K562 (cell line): ENCODE measurements around the gene SYNPO2. TPM values are rescaled to one million over a fixed set of nuclear protein-coding genes. Genes with fewer than 3 reads are reported as not detected.

Experiments
- ATAC-seq: fragments of 200-7000 bp; cut with Tn5 transposase; 3 replicates; pipeline ENCODE4 v1.9.1; 2020; ENCODE audit warnings: moderate library complexity
- BruUV-seq: library from RNA; stranded (reverse); fragments of 400-500 nt; replicated peaks from 2 replicates; lab custom pipeline; 2021; lab: Mats Ljungman, UMichigan
- CTCF ChIA-PET: fragments of 300-600 bp; formaldehyde crosslinking; extraction: SDS; loops from one replicate; lab custom pipeline; 2021; ENCODE audit warnings: low intra/inter-chr PET ratio; lab: Yijun Ruan, JAX
- POLR2A ChIA-PET: fragments of 300-600, 350-650 bp; sonication (Branson Sonifier 250); formaldehyde crosslinking; extraction: SDS; loops from one replicate; lab custom pipeline; 2021; ENCODE audit warnings: antibody characterized with exemption, inconsistent platforms; lab: Yijun Ruan, JAX
- DNase-seq, 4 experiments: peaks; one replicate each; pipeline versions ENCODE4 v3.0.0 to v3.0.0-alpha.2; 2011 to 2018; ENCODE audit warnings: low spot score in 3 of 4, mixed read lengths in 3 of 4; ENCODE audit errors: extremely low read depth in 1 of 4
- FAIRE-seq: peaks from 2 replicates; lab custom pipeline; 2011; peaks lifted over from hg19 to GRCh38; lab: Jason Lieb, UNC
- H2AFZ ChIP-seq: 2 replicates; pipeline ENCODE4 v1.6.0; 2011; ENCODE audit warnings: low read depth, low read length, control low read depth, inconsistent platforms
- H3K27ac ChIP-seq: fragments of 200-600 bp; 3 replicates; pipeline ENCODE4 v1.8.0; 2011; ENCODE audit warnings: low read depth, mild to moderate bottlenecking, control low read depth, inconsistent platforms, low read length, moderate library complexity, mixed read lengths; ENCODE audit errors: extremely low read depth
- H3K27me3 ChIP-seq, 2 experiments: fragments of 300-600 bp in 1 of 2; 2 replicates in 1 of 2; 3 replicates in 1 of 2; pipeline versions ENCODE4 v1.6.0 to v1.8.0; 2011; ENCODE audit warnings: inconsistent platforms in 2 of 2, low read length in 2 of 2, mild to moderate bottlenecking in 1 of 2, mixed read lengths in 1 of 2, moderate library complexity in 1 of 2; ENCODE audit not compliant: control insufficient read depth in 2 of 2, insufficient read depth in 2 of 2
- H3K36me3 ChIP-seq: fragments of 300-600 bp; 3 replicates; pipeline ENCODE4 v1.8.0; 2011; ENCODE audit warnings: mild to moderate bottlenecking, low read length, inconsistent platforms; ENCODE audit not compliant: control insufficient read depth, insufficient read depth
- H3K4me1 ChIP-seq, 2 experiments: fragments of 200-600 bp in 1 of 2; replicated peaks in 1 of 2; 2 replicates in 1 of 2; 3 replicates in 1 of 2; pipeline versions ENCODE4 v1.5.1 to v1.8.0; 2011; ENCODE audit warnings: inconsistent platforms in 2 of 2, low read length in 2 of 2, mild to moderate bottlenecking in 1 of 2, mixed read lengths in 1 of 2, moderate library complexity in 1 of 2; ENCODE audit not compliant: control insufficient read depth in 2 of 2, insufficient read depth in 2 of 2
- H3K4me2 ChIP-seq: 2 replicates; pipeline ENCODE4 v1.6.1; 2011; ENCODE audit warnings: low read length, control low read depth, inconsistent platforms, mixed read lengths; ENCODE audit not compliant: insufficient read depth
- H3K4me3 ChIP-seq: fragments of 200-600 bp; sonication (generic), shearing (Covaris generic); 2 replicates; pipeline ENCODE4 v1.5.1; 2016; ENCODE audit warnings: control low read depth, inconsistent platforms
- H3K79me2 ChIP-seq: fragments of 200-600 bp; 3 replicates; pipeline ENCODE4 v1.8.0; 2011; ENCODE audit warnings: low read length, inconsistent platforms; ENCODE audit not compliant: control insufficient read depth, insufficient read depth
- H3K9ac ChIP-seq, 2 experiments: 2 replicates each; pipeline versions ENCODE4 v1.6.0 to v1.6.1; 2011; ENCODE audit warnings: low read depth in 2 of 2, low read length in 2 of 2, control low read depth in 1 of 2, inconsistent platforms in 1 of 2, mild to moderate bottlenecking in 1 of 2, mixed read lengths in 1 of 2; ENCODE audit not compliant: insufficient read depth in 1 of 2
- H3K9me1 ChIP-seq: one replicate; pipeline ENCODE4 v1.6.0; 2011; ENCODE audit warnings: inconsistent platforms, mild to moderate bottlenecking, low read length, moderate library complexity; ENCODE audit not compliant: control insufficient read depth, insufficient read depth
- H3K9me3 ChIP-seq: replicated peaks from 2 replicates; pipeline ENCODE4 v1.5.1; 2011; ENCODE audit warnings: low read depth, low read length, inconsistent platforms; ENCODE audit not compliant: control insufficient read depth, insufficient read depth
- H4K20me1 ChIP-seq: replicated peaks from 2 replicates; pipeline ENCODE4 v1.6.1; 2011; ENCODE audit warnings: low read length, inconsistent platforms, mixed read lengths; ENCODE audit not compliant: control insufficient read depth, insufficient read depth
- ARID3A ChIP-seq: IDR thresholded peaks from 2 replicates; pipeline ENCODE4 v1.6.1; 2012; ENCODE audit warnings: low read depth, low read length, improper control_type of control experiment, borderline replicate concordance
- CCAR2 ChIP-seq: fragments of 200-400 bp; formaldehyde crosslinking; IDR thresholded peaks from 2 replicates; pipeline ENCODE4 v1.6.1; 2017; ENCODE audit warnings: mild to moderate bottlenecking, low read depth, low read length
- DLX4 ChIP-seq: fragments of 250-450 bp; sonication (Bioruptor Pico); IDR thresholded peaks from 2 replicates; pipeline ENCODE4 v1.6.1; 2021; ENCODE audit warnings: mild to moderate bottlenecking
- ELF2 ChIP-seq: fragments of 250-450 bp; sonication (Bioruptor Pico); IDR thresholded peaks from 2 replicates; pipeline ENCODE4 v1.5.0; 2021; ENCODE audit warnings: mild to moderate bottlenecking
- HNRNPH1 ChIP-seq: fragments of 200-400 bp; formaldehyde crosslinking; optimal IDR thresholded peaks from 2 replicates; pipeline ENCODE3; 2017; ENCODE audit warnings: low read depth, mild to moderate bottlenecking, low read length, moderate library complexity
- NUFIP1 ChIP-seq: fragments of 450-650 bp; IDR thresholded peaks from 2 replicates; pipeline ENCODE4 v1.6.1; 2018; ENCODE audit not compliant: partially characterized antibody
- SMAD3 ChIP-seq: fragments of 450-650 bp; formaldehyde crosslinking; conservative IDR thresholded peaks from 2 replicates; pipeline ENCODE4 v1.4.0; 2020; ENCODE audit warnings: mild to moderate bottlenecking
- ZBTB12 ChIP-seq: fragments of 250-450 bp; sonication (Bioruptor Pico); IDR thresholded peaks from 2 replicates; pipeline ENCODE4 v1.4.0; 2020
- WGBS: fragments of 100-300 bp; shearing (Covaris generic); methylation state at CpG from one replicate; pipeline ENCODE4 v1.1.6; 2016; ENCODE audit warnings: low coverage, mixed read lengths; ENCODE audit not compliant: insufficient coverage; ENCODE audit errors: missing lambda C conversion rate; 5-methylcytosine and 5-hydroxymethylcytosine counted together
- in situ Hi-C: fragments of 300-500 bp; cut with MboI; formaldehyde crosslinking; loops from 4 replicates; pipeline ENCODE4 v1.15.0; 2018; ENCODE audit warnings: inconsistent platforms, mixed read lengths
- intact Hi-C: fragments of 100-400 bp; cut with micrococcal nuclease; formaldehyde crosslinking; loops from 2 replicates; pipeline ENCODE4 v1.14.2; 2022
- polyA plus RNA-seq, 8 experiments: library from polyadenylated mRNA; depleted of rRNA in 4 of 8; stranded (reverse) in 5 of 8; unstranded in 3 of 8; fragments of >200 nt; fragmentation: Nextera tagmentation in 2 of 8; fragmentation: Illumina TruSeq in 1 of 8; extraction: Ambion mirVana in 2 of 8; extraction: Trizol in 1 of 8; gene quantifications; 2 replicates each; pipeline versions ENCODE4 v1.2.1 to v1.2.3, GENCODE V29; 2011 to 2014; ENCODE audit warnings: inconsistent platforms in 1 of 8, missing spikeins in 1 of 8
- total RNA-seq, 7 experiments: library from RNA; depleted of rRNA in 6 of 7; stranded (reverse); fragments of >200 nt in 6 of 7; fragmentation: Illumina TruSeq in 2 of 7; extraction: Trizol in 2 of 7; gene quantifications; 2 replicates each; pipeline versions ENCODE4 v1.2.1 to v1.2.3, GENCODE V29; 2011 to 2021; ENCODE audit warnings: low replicate concordance in 1 of 7

Gene SYNPO2
- total and polyA plus RNA-seq, 9 of the 15 experiments (the other 6 are each of a cell fraction or from before 2014, with no cell fraction given): 0.03 to 0.18 TPM; not detected in 7

GRCh38 chr4:119099227-119099810 is 210.7 kb downstream of the SYNPO2 start:
- Histone ChIP-seq H3K4me2 (no peak overlapping the region), H3K9me3 (no peaks in the 10 kb centered on the region), H3K79me2 (no peaks in the 10 kb centered on the region), H3K27me3 (0 out of 5 replicates have a peak, but pooled peaks cover 0 to 2% of the 10 kb centered on the region in 2 experiments), H3K9me1 (no peaks in the 10 kb centered on the region), H3K9ac (no peak overlapping the region), H4K20me1 (no peaks in the 10 kb centered on the region), H3K4me3 (no peak overlapping the region), H3K4me1 (no peaks in the 10 kb centered on the region), H3K27ac (no peak overlapping the region), H2AFZ (no peak overlapping the region), H3K36me3 (no peaks in the 10 kb centered on the region)
- BruUV-seq: no TSS peak
- in situ Hi-C loops (no loop called here), intact Hi-C loops (no loop called here)
- ChIA-PET CTCF (no interaction called here), POLR2A (no interaction called here)
- ATAC-seq (no peak), FAIRE-seq (no peak), DNase-seq (no peak)
- 9% methylated on average over 1 of the region's 1 CpG for WGBS
- TF ChIP-seq ELF2 (CRISPR knock-in tag): no peak
- no peak for TF ChIP-seq ARID3A
- no peak for TF ChIP-seq ZBTB12 (CRISPR knock-in tag)
- no peak for TF ChIP-seq HNRNPH1
- no peak for TF ChIP-seq SMAD3 (CRISPR knock-in tag)
- TF ChIP-seq DLX4 (CRISPR knock-in tag): no peak
- TF ChIP-seq NUFIP1: no peak
- TF ChIP-seq CCAR2: no peak
